Neural cell (in vitro differentiated cells): ENCODE results near the gene AMFR. TPM values are rescaled to one million over a fixed set of nuclear protein-coding genes. Genes with fewer than 3 reads are reported as not detected.

Source experiments
- H2AFZ ChIP-seq: fragments of 200-600, 300-800 bp; sonication (generic), shearing (Covaris generic); 2 replicates; pipeline ENCODE4 v1.6.0; 2014; ENCODE audit warnings: low read depth, mild to moderate bottlenecking, antibody characterized with exemption, low read length, moderate library complexity
- H3F3A ChIP-seq: fragments of 200-600 bp; shearing (Covaris generic); 2 replicates; pipeline ENCODE4 v1.6.1; 2016; ENCODE audit warnings: mild to moderate bottlenecking, moderate library complexity, mixed read lengths, antibody characterized with exemption, low read length; ENCODE audit not compliant: insufficient read depth, poor library complexity, severe bottlenecking
- H3K27ac ChIP-seq: fragments of 200-600, 300-800 bp; sonication (generic), shearing (Covaris generic); 2 replicates; pipeline ENCODE4 v1.5.1; 2014; ENCODE audit warnings: mild to moderate bottlenecking, low read length, moderate library complexity
- H3K27me3 ChIP-seq: fragments of 300-800, 200-600 bp; sonication (generic), shearing (Covaris generic); 2 replicates; pipeline ENCODE4 v1.6.0; 2014; ENCODE audit warnings: mild to moderate bottlenecking, low read depth, low read length, moderate library complexity; ENCODE audit not compliant: insufficient read depth
- H3K36me3 ChIP-seq: fragments of 300-800, 200-600 bp; sonication (generic), shearing (Covaris generic); 2 replicates; pipeline ENCODE4 v1.5.1; 2014; ENCODE audit warnings: mild to moderate bottlenecking, antibody characterized with exemption, low read length, moderate library complexity; ENCODE audit not compliant: insufficient read depth
- H3K4me2 ChIP-seq: fragments of 300-800, 200-600 bp; sonication (generic), shearing (Covaris generic); 2 replicates; pipeline ENCODE4 v1.6.0; 2014; ENCODE audit warnings: mild to moderate bottlenecking, low read length
- H3K4me3 ChIP-seq: fragments of 300-800, 200-600 bp; sonication (generic), shearing (Covaris generic); 2 replicates; pipeline ENCODE4 v1.5.1; 2014; ENCODE audit warnings: mild to moderate bottlenecking, low read length, moderate library complexity
- H3K79me2 ChIP-seq: fragments of 200-600 bp; shearing (Covaris generic); replicated peaks from 2 replicates; pipeline ENCODE4 v1.6.0; 2014; ENCODE audit warnings: mild to moderate bottlenecking, low read length, moderate library complexity; ENCODE audit not compliant: insufficient read depth
- H3K9ac ChIP-seq: fragments of 300-800, 200-600 bp; sonication (generic), shearing (Covaris generic); 2 replicates; pipeline ENCODE4 v1.6.1; 2016; ENCODE audit warnings: mild to moderate bottlenecking, low read length, mixed read lengths
- H3K9me2 ChIP-seq: fragments of 200-600 bp; shearing (Covaris generic); 2 replicates; pipeline ENCODE4 v1.6.1; 2016; ENCODE audit warnings: mild to moderate bottlenecking, low read length, mixed read lengths; ENCODE audit not compliant: insufficient read depth
- H3K9me3 ChIP-seq: fragments of 200-600, 300-800 bp; sonication (generic), shearing (Covaris generic); 2 replicates; pipeline ENCODE4 v1.6.1; 2016; ENCODE audit warnings: mild to moderate bottlenecking, mixed run types, low read length, moderate library complexity, mixed read lengths
- H4K20me1 ChIP-seq: fragments of 200-600 bp; shearing (Covaris generic); 2 replicates; pipeline ENCODE4 v1.6.1; 2016; ENCODE audit warnings: mild to moderate bottlenecking, mixed run types; ENCODE audit not compliant: insufficient read depth
- EP300 ChIP-seq: fragments of 450-650 bp; conservative IDR thresholded peaks from 2 replicates; pipeline ENCODE4 v1.6.1; 2014; ENCODE audit warnings: antibody characterized with exemption, mild to moderate bottlenecking, moderate library complexity; ENCODE audit not compliant: poor library complexity, severe bottlenecking
- EZH2 ChIP-seq: fragments of 200-600, 300-800 bp; shearing (Covaris generic), sonication (generic); IDR thresholded peaks from 2 replicates; pipeline ENCODE4 v1.6.1; 2014; ENCODE audit warnings: antibody characterized with exemption, low read length, borderline replicate concordance, mild to moderate bottlenecking; ENCODE audit not compliant: insufficient read depth, poor library complexity, severe bottlenecking
- MXI1 ChIP-seq: fragments of 450-650 bp; conservative IDR thresholded peaks from 2 replicates; pipeline ENCODE4 v1.6.1; 2014; ENCODE audit warnings: antibody characterized with exemption, mild to moderate bottlenecking; ENCODE audit not compliant: poor library complexity, severe bottlenecking
- POLR2AphosphoS5 ChIP-seq: IDR thresholded peaks from 2 replicates; pipeline ENCODE4 v1.6.1; 2012
- RAD21 ChIP-seq: fragments of 450-650 bp; conservative IDR thresholded peaks from 2 replicates; pipeline ENCODE4 v1.6.1; 2014; ENCODE audit warnings: antibody characterized with exemption, mild to moderate bottlenecking, moderate library complexity
- SMC3 ChIP-seq: fragments of 450-650 bp; conservative IDR thresholded peaks from 2 replicates; pipeline ENCODE4 v1.6.1; 2014; ENCODE audit warnings: antibody characterized with exemption, mild to moderate bottlenecking, moderate library complexity; ENCODE audit not compliant: poor library complexity
- TAF1 ChIP-seq: IDR thresholded peaks from 2 replicates; pipeline ENCODE4 v1.6.1; 2012; ENCODE audit warnings: low read depth
- polyA plus RNA-seq: library from polyadenylated mRNA; depleted of rRNA; stranded (reverse); fragments of >200 nt; gene quantifications from 2 replicates; pipeline ENCODE4 v1.2.3, GENCODE V29; 2014
- TF ChIP-seq, protein P1 (sequence below): IDR thresholded peaks from 2 replicates; pipeline ENCODE4 v1.6.1; 2012; ENCODE audit warnings: borderline replicate concordance
- TF ChIP-seq, protein P2 (sequence below): fragments of 450-650 bp; IDR thresholded peaks from 2 replicates; pipeline ENCODE4 v1.5.1; 2014; ENCODE audit warnings: antibody characterized with exemption, mild to moderate bottlenecking, moderate library complexity; ENCODE audit not compliant: poor library complexity, severe bottlenecking

AMFR gene
- polyA plus RNA-seq, 1 donor from 2014 or later: 101 TPM

DNA sequence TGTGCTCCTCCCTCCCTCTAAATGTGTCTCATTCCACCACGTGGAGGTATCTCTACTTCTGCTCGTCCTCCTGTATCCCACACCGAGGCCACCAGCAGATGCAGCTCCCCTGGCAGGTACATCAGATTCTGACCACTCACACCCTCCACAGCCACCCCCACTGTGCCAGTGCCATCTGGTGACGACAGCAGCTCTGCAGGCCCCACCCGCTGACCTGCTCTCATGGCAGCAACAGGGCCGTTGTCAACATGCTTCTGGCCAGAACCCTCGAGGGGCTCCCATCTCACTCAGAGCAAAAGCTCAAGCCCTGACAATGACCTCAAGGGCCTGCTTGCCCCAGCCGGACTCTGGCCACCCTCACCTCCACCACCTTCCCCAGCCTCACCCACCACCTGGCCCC, 93.4 kb downstream of the AMFR start:
- H3K9me2 ChIP-seq: no peaks in the 10 kb centered on the region
- no peaks in the 10 kb centered on the region for H4K20me1 ChIP-seq
- no peaks in the 10 kb centered on the region for H3K9me3 ChIP-seq
- H3K79me2 ChIP-seq: no peaks in the 10 kb centered on the region
- H3K4me3 ChIP-seq: no peak overlapping the region
- no peaks in the 10 kb centered on the region for H3K27me3 ChIP-seq
- no peak overlapping the region for H3K9ac ChIP-seq
- no peak overlapping the region for H3K4me2 ChIP-seq
- H3K36me3 ChIP-seq: peaks cover 10% of the 10 kb centered on the region
- no peak overlapping the region for H3K27ac ChIP-seq
- no peak overlapping the region for H2AFZ ChIP-seq
- H3F3A ChIP-seq: no peaks in the 10 kb centered on the region
- TF ChIP-seq EZH2 (no peak), MXI1 (no peak), RAD21 (no peak), SMC3 (no peak), POLR2AphosphoS5 (no peak), EP300 (no peak), TAF1 (no peak)
- TF ChIP-seq, protein P1, sequence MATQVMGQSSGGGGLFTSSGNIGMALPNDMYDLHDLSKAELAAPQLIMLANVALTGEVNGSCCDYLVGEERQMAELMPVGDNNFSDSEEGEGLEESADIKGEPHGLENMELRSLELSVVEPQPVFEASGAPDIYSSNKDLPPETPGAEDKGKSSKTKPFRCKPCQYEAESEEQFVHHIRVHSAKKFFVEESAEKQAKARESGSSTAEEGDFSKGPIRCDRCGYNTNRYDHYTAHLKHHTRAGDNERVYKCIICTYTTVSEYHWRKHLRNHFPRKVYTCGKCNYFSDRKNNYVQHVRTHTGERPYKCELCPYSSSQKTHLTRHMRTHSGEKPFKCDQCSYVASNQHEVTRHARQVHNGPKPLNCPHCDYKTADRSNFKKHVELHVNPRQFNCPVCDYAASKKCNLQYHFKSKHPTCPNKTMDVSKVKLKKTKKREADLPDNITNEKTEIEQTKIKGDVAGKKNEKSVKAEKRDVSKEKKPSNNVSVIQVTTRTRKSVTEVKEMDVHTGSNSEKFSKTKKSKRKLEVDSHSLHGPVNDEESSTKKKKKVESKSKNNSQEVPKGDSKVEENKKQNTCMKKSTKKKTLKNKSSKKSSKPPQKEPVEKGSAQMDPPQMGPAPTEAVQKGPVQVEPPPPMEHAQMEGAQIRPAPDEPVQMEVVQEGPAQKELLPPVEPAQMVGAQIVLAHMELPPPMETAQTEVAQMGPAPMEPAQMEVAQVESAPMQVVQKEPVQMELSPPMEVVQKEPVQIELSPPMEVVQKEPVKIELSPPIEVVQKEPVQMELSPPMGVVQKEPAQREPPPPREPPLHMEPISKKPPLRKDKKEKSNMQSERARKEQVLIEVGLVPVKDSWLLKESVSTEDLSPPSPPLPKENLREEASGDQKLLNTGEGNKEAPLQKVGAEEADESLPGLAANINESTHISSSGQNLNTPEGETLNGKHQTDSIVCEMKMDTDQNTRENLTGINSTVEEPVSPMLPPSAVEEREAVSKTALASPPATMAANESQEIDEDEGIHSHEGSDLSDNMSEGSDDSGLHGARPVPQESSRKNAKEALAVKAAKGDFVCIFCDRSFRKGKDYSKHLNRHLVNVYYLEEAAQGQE: no peak
- TF ChIP-seq, protein P2, sequence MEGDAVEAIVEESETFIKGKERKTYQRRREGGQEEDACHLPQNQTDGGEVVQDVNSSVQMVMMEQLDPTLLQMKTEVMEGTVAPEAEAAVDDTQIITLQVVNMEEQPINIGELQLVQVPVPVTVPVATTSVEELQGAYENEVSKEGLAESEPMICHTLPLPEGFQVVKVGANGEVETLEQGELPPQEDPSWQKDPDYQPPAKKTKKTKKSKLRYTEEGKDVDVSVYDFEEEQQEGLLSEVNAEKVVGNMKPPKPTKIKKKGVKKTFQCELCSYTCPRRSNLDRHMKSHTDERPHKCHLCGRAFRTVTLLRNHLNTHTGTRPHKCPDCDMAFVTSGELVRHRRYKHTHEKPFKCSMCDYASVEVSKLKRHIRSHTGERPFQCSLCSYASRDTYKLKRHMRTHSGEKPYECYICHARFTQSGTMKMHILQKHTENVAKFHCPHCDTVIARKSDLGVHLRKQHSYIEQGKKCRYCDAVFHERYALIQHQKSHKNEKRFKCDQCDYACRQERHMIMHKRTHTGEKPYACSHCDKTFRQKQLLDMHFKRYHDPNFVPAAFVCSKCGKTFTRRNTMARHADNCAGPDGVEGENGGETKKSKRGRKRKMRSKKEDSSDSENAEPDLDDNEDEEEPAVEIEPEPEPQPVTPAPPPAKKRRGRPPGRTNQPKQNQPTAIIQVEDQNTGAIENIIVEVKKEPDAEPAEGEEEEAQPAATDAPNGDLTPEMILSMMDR: no peak

DNA sequence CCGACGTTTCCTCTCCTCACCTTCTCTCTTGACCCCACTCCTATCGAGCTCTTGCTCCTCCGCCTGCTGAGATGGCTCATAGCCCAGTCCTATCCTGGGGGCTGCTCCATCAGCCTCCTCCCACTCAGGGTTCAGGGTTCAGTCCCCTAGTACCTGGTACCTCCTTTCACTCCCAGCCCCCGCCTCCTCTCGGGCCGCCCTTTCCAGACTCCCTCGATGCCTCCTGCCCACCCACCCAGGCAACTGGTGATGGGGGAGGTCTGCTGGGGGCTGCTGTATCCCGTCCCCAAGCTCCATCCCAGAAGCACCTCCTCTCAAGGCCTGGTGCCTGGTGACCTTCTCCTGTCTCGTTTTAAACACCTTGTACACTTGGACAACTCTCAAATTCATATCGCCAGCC, 93.9 kb downstream of the AMFR start:
- no peaks in the 10 kb centered on the region for H4K20me1 ChIP-seq
- H3K9me3 ChIP-seq: no peaks in the 10 kb centered on the region
- H3K9me2 ChIP-seq: no peaks in the 10 kb centered on the region
- no peak overlapping the region for H3K4me2 ChIP-seq
- no peaks in the 10 kb centered on the region for H3F3A ChIP-seq
- H3K79me2 ChIP-seq: no peaks in the 10 kb centered on the region
- H3K27me3 ChIP-seq: no peaks in the 10 kb centered on the region
- TF ChIP-seq MXI1 (no peak), SMC3 (no peak), TAF1 (no peak), EP300 (no peak), EZH2 (no peak)
- TF ChIP-seq, protein P1: no peak
- no peak overlapping the region for H3K27ac ChIP-seq
- H2AFZ ChIP-seq: no peak overlapping the region
- H3K9ac ChIP-seq: no peak overlapping the region
- peaks cover 10% of the 10 kb centered on the region for H3K36me3 ChIP-seq
- no peak overlapping the region for H3K4me3 ChIP-seq
